Adrenal gland (tissue), 12 donors: ENCODE measurements around the gene IL17RA. TPM values are rescaled to one million over a fixed set of nuclear protein-coding genes. Genes with fewer than 3 reads are reported as not detected.
A peak's percentile ranks its signal among the peaks of the same experiment; 100 is the strongest.

Source experiments
- DNase-seq, 7 donors: peaks; one replicate each; pipeline ENCODE4 v3.0.0-alpha.2; 2019 to 2020
- H3K27ac ChIP-seq, 5 donors: fragments of 200-600 bp; sonication (generic) in 4 of 5; 1 replicate in 3 of 5; 2 replicates in 2 of 5; pipeline versions ENCODE4 v1.5.1 to v1.8.0; 2016 to 2020; ENCODE audit warnings: mild to moderate bottlenecking in 1 of 5
- H3K27me3 ChIP-seq: fragments of 200-600 bp; 2 replicates; pipeline ENCODE4 v1.8.0; 2021
- H3K36me3 ChIP-seq, 2 donors: fragments of 200-600 bp; replicated peaks in 1 of 2; 1 replicate in 1 of 2; 2 replicates in 1 of 2; pipeline versions ENCODE4 v1.5.1 to v1.8.0; 2018 to 2022
- H3K4me1 ChIP-seq, 2 donors: fragments of 200-600 bp; replicated peaks in 1 of 2; 1 replicate in 1 of 2; 2 replicates in 1 of 2; pipeline versions ENCODE4 v1.5.1 to v1.8.0; 2018 to 2021
- H3K4me3 ChIP-seq, 4 donors: fragments of 200-600 bp; sonication (generic) in 3 of 4; one replicate each; pipeline ENCODE4 v1.5.1; 2016 to 2018
- H3K9me3 ChIP-seq, 3 donors: fragments of 200-600 bp; sonication (generic) in 1 of 3; replicated peaks in 1 of 3; 1 replicate in 2 of 3; 2 replicates in 1 of 3; pipeline versions ENCODE4 v1.5.1 to v1.8.0; 2016 to 2021
- POLR2A ChIP-seq, 2 donors: fragments of 450-650 bp; IDR thresholded peaks; one replicate each; pipeline ENCODE4 v1.6.1; 2017; ENCODE audit warnings: antibody characterized with exemption in 2 of 2, mild to moderate bottlenecking in 2 of 2, moderate library complexity in 1 of 2
- WGBS, 4 donors: extraction: QIAGEN DNeasy Blood & Tissue Kit in 2 of 4; methylation state at CpG; one replicate each; pipeline versions ENCODE4 v1.1.5 to v1.1.7; 2013 to 2017; 5-methylcytosine and 5-hydroxymethylcytosine counted together
- intact Hi-C, 2 donors: fragments of 100-400 bp; cut with DNase I; formaldehyde crosslinking; loops; one replicate each; pipeline versions ENCODE4 v1.14.1 to v1.15.0; 2022 to 2023
- polyA plus RNA-seq, 3 donors: library from polyadenylated mRNA; stranded (reverse); fragments of 200-250 nt in 2 of 3; fragments of 350-450 nt in 1 of 3; fragmentation: Illumina TruSeq in 1 of 3; extraction: RNeasy Lipid Tissue Mini Kit (QIAGEN cat#74804) in 1 of 3; gene quantifications; one replicate each; pipeline ENCODE4 v1.2.3, GENCODE V29; 2013 to 2014
- total RNA-seq, 9 donors: library from RNA; depleted of rRNA in 4 of 9; stranded (reverse); fragments of >200 nt in 4 of 9; fragments of 120-200 nt in 1 of 9; fragmentation: NEBNext Ultra II Directional in 1 of 9; extraction: Animal tissue kit (Norgen Biotek cat#: 25700) in 1 of 9; gene quantifications; one replicate each; pipeline versions ENCODE4 v1.1.0 to v1.2.4, GENCODE V29; 2013 to 2023
- TF ChIP-seq, protein P1 (sequence below), 6 experiments: fragments of 450-650 bp in 4 of 6; fragments of 200-600 bp in 2 of 6; sonication (generic) in 1 of 6; IDR thresholded peaks; 1 replicate in 5 of 6; 2 replicates in 1 of 6; pipeline versions ENCODE4 v1.5.1 to v1.8.0; 2016 to 2021; ENCODE audit warnings: antibody characterized with exemption in 6 of 6, mild to moderate bottlenecking in 2 of 6, moderate library complexity in 1 of 6
- donor health status: healthy with polysubstance abuse.
- donor health status: Bipolar disorder and iron deficiency.
- donor health status: DM: yes; HTN: yes; CAD: no.
- donor health status: DM: no; HTN: no; CAD: no.
- donor health status: DM: no; HTN: no; CAD: no.
- donor health status: DM: yes; HTN: yes; CAD: no.

The IL17RA gene
- total and polyA plus RNA-seq, 12 donors: 2.2 to 31.8 (median 21.5) TPM

DNA sequence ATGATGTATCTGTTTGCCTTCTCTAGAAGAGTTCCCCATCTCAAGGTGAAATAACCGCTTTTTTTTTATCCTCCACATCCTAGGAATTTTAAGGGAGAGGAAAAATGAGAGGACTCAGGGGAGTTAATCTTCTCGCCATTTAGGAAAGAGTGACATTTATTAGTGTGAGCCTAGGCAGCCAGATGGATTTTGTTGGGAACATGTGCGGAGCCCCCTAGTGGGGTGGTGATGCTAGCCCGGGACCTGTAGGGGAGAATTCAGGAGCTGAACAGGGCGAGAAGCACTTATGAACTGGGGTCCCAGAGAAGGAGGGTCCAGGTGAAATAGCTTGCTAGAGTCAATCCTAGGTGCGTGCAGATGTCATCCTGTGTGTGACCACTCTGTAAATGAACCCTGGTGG lies 10.7 kb downstream of the IL17RA start:
- Histone ChIP-seq H3K27ac (no peak overlapping the region), H3K4me1 (no peaks in the 10 kb centered on the region), H3K27me3 (no peaks in the 10 kb centered on the region), H3K9me3 (no peaks in the 10 kb centered on the region), H3K4me3 (no peak overlapping the region), H3K36me3 (peaks cover 0 to 31% of the 10 kb centered on the region in 2 donors)
- TF ChIP-seq, protein P1, sequence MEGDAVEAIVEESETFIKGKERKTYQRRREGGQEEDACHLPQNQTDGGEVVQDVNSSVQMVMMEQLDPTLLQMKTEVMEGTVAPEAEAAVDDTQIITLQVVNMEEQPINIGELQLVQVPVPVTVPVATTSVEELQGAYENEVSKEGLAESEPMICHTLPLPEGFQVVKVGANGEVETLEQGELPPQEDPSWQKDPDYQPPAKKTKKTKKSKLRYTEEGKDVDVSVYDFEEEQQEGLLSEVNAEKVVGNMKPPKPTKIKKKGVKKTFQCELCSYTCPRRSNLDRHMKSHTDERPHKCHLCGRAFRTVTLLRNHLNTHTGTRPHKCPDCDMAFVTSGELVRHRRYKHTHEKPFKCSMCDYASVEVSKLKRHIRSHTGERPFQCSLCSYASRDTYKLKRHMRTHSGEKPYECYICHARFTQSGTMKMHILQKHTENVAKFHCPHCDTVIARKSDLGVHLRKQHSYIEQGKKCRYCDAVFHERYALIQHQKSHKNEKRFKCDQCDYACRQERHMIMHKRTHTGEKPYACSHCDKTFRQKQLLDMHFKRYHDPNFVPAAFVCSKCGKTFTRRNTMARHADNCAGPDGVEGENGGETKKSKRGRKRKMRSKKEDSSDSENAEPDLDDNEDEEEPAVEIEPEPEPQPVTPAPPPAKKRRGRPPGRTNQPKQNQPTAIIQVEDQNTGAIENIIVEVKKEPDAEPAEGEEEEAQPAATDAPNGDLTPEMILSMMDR (IDR thresholded peaks at IDR 0.05): peak in 1 of 6 experiments; percentile 7
- no peak for TF ChIP-seq POLR2A (IDR thresholded peaks at IDR 0.05)
- 83 to 93% (median 88%) methylated on average over 6 of the region's 6 CpGs for WGBS, 4 donors
- intact Hi-C loops: no loop called here
- peak in 1 of 7 donors; percentile 44 for DNase-seq

DNA sequence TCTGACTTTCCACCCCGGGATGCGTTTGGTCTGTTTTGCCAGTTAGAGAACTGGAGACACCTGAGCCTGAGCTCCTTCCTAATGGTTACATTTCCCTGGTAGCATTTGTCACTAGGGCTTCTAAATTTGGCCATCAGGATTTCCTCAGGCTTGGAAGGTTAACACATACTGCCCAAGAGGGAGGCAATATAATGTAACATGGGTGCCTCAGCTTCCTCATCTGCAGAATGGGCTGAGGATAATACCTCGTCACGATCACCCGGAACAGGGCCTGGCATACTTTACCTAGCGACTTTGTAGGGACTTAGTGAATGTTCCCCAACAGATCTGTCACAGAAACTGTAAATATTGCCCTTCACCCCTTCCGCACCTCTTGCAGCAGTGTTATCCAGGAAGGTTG lies 11.3 kb downstream of the IL17RA start:
- H3K27me3 ChIP-seq: no peaks in the 10 kb centered on the region
- intact Hi-C loops: no loop called here
- no peak for TF ChIP-seq POLR2A (IDR thresholded peaks at IDR 0.05)
- TF ChIP-seq, protein P1 (IDR thresholded peaks at IDR 0.05): no peak
- no peak overlapping the region for H3K4me3 ChIP-seq
- no peaks in the 10 kb centered on the region for H3K4me1 ChIP-seq
- DNase-seq: peak in 2 of 7 donors; percentile 9 to 14
- H3K27ac ChIP-seq: no peak overlapping the region
- no peaks in the 10 kb centered on the region for H3K9me3 ChIP-seq
- whole genome bisulfite sequencing, 4 donors: 86 to 95% (median 90%) methylated on average over 7 of the region's 7 CpGs
- peaks cover 0 to 36% of the 10 kb centered on the region in 2 donors for H3K36me3 ChIP-seq

DNA sequence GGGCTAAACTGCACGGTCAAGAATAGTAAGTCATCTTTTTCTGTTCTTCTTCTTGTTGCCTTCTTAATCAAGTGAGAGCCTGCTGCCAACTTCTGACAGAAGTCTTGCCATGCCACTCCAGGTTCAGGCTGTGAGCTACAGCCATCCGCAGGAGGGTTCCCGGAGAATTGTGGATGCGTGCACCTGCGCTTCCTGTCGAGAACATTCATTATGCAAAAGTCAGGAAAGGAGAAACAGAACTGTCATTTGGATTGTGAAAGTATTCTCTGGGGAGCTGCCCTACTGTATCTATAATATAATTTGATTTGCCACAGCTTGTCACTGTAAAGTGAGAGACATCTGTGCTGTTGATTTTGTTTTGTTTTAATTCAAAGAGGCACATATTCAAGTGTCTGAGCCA lies 12.3 kb downstream of the IL17RA start:
- intact Hi-C loops: no loop called here
- no peak for TF ChIP-seq POLR2A (IDR thresholded peaks at IDR 0.05)
- TF ChIP-seq, protein P1 (IDR thresholded peaks at IDR 0.05): no peak
- H3K36me3 ChIP-seq: peaks cover 0 to 46% of the 10 kb centered on the region in 2 donors

DNA sequence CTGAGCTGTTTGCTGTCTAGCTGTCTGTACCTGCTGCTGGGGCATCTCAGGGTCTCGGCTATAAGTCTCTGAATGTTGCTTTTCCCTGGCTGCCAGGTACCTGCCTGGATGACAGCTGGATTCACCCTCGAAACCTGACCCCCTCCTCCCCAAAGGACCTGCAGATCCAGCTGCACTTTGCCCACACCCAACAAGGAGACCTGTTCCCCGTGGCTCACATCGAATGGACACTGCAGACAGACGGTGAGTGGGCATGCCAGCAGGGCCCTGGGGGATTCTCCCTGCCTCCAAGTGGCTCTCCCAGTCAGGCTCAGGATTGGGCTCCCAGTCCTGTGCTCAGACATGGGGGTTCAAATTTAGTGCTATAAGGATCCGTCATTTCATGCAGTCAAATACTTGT lies 12.9 kb downstream of the IL17RA start:
- Histone ChIP-seq H3K36me3 (peaks cover 0 to 52% of the 10 kb centered on the region in 2 donors), H3K27me3 (no peaks in the 10 kb centered on the region), H3K9me3 (no peaks in the 10 kb centered on the region), H3K4me1 (no peaks in the 10 kb centered on the region), H3K4me3 (no peak overlapping the region), H3K27ac (peak overlapping the region in 1 of 5 donors; percentile 31)
- no peak for TF ChIP-seq POLR2A (IDR thresholded peaks at IDR 0.05)
- TF ChIP-seq, protein P1 (IDR thresholded peaks at IDR 0.05): no peak
- 70 to 88% (median 83%) methylated on average over 2 to 6 of the region's 6 CpGs for WGBS, 4 donors
- peak in 2 of 7 donors; percentile 9 to 41 for DNase-seq
- intact Hi-C loops: no loop called here

More for the DNA sequence above, 12.3 kb downstream of the IL17RA start:
- Histone ChIP-seq H3K4me3 (no peak overlapping the region), H3K9me3 (no peaks in the 10 kb centered on the region), H3K27me3 (no peaks in the 10 kb centered on the region), H3K4me1 (no peaks in the 10 kb centered on the region), H3K27ac (no peak overlapping the region)
- 60 to 88% (median 79%) methylated on average over 6 of the region's 6 CpGs for WGBS, 4 donors
- DNase-seq: peak in 2 of 7 donors; percentile 2 to 41
